ENCODE results near the gene KIF2C.

GRCh38 chr1:44694863-44695478 lies 44.7 kb upstream of the KIF2C start:
- no peak for TF ChIP-seq SP1 (IDR thresholded peaks at IDR 0.05)
- TF ChIP-seq FOXM1 (IDR thresholded peaks at IDR 0.05; ENCODE audit: borderline replicate concordance): no peak
- no peak for TF ChIP-seq ELF4 (IDR thresholded peaks at IDR 0.05)
- TF ChIP-seq ARNT (IDR thresholded peaks at IDR 0.05): no peak
- no peak for TF ChIP-seq LEF1 (IDR thresholded peaks at IDR 0.05; ENCODE audit: borderline replicate concordance)
- TF ChIP-seq HDGF (IDR thresholded peaks at IDR 0.05; ENCODE audit: borderline replicate concordance): no peak
- no peak for TF ChIP-seq PKNOX1 (IDR thresholded peaks at IDR 0.05)
- TF ChIP-seq L3MBTL2 (conservative IDR thresholded peaks at IDR 0.05): no peak
- no peak for TF ChIP-seq BHLHE40 (IDR thresholded peaks at IDR 0.05; ENCODE audit: borderline replicate concordance)
- TF ChIP-seq CTBP1 (IDR thresholded peaks at IDR 0.05; ENCODE audit: borderline replicate concordance): no peak
- TF ChIP-seq ZNF384 (IDR thresholded peaks at IDR 0.05): no peak
- TF ChIP-seq TARDBP (IDR thresholded peaks at IDR 0.05): no peak

All from HEK293T (cell line).